ENCODE results near the gene TMEM169.
"Not testable (repeated sequence)": the region's sequence is repeated elsewhere in the genome, so short reads cannot be mapped to it uniquely, and the experiment has no call there.

Gene TMEM169

DNA sequence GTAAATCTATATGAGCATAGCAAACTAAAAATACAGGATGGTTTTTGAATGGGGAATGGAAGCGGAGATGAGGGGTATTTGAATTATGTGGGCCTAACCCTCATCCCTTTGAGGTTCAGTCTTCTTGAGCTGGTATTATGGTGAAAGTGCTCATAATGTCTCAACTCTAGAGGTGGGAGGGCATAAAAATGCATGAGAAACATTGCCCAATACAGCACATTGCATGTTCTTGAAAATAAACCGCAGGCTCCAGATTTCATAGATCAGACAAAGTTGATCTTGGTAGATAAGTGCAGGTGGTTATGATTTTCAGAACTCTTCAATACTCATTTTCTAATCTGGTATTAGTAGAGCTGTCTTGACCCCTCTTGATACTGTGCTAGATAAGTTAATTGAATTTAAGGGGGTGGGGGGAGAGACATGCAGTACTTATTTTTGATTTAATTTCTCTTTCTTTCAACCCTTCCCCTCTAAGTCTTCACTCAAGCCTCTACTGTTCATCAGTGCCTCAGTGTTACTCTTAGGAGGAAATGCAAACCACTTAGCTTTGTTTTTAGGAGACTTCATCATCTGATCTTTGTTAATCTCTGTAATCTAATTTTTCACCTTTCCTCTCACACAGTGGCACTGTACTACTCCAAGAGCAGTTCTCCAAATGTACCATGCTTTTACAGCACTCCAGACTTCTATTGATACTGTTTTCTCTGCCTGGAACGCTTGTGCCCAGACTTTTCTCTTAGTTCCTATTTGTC is 49.6 kb downstream of the TMEM169 start:
- no peak for DNase-seq (ENCODE audit: low read depth in 2 of 2)

DNA sequence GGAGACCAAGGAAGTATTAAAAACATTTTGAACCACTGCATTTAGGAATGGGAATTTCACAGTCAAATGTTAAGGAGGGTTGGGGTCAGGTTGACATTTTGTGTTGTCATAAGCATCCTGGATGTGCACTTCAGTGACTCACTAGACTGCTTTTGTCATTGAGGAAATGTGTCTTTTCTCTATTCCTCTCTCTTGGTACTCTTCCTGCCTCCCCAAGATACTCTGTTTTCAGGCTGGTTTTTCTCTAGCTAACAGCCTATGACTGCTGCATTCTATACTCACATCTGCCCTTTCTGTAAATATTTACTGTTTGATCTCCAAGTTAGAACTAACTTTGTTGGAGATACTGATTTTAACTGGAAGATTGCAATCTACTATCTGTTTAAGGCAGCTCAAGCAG is 50.9 kb downstream of the TMEM169 start:
- DNase-seq (ENCODE audit: low read depth in 2 of 2), result no peak

DNA sequence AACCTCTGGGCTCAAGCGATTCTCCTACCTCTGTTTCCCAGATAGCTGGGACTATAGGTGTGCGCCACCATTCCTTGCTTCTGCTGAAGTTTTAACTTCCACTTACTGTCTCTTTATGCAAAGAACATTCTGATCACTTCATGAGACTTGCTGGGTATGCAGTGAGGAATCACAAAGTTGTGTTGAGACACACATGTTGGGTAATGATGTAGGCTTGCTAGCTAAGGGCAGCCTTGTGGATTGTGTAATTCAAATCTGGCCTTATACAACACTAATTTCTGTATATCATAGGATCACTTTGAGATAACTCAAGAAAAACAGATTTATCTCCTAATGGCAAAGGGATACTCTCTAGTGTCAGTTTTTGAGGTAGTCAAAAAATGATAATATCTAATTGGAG is 51.7 kb downstream of the TMEM169 start:
- DNase-seq (ENCODE audit: low read depth in 2 of 2), result no peak

DNA sequence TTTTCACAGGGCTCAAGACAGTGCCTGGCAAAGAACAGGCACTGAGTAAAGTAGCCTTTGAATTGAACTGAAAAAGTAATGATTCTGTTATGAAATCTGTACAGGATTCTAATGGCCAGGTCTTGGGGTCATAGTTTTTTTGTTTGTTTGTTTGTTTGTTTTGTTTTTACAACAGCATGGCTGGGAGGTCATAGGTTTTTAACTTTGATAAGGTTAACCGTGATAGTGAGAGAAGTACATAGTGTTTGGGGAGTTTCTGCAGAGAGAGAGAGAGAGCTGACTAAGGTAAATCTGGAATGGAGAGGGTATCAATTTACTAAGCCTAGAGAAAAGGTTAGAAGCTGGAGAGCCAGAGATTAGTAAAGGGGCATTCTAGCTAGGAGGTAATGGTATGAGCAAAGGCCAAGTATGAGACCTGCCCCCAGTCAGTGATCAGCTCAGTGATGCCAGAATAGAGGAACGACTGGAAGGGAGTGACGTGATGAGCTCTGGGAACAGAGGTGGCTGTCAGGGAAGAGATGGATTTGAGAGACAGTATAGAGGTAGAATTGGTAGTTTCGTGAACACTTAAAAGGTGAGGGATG is 53.3 kb downstream of the TMEM169 start:
- DNase-seq (ENCODE audit: low read depth in 2 of 2), result no peak

DNA sequence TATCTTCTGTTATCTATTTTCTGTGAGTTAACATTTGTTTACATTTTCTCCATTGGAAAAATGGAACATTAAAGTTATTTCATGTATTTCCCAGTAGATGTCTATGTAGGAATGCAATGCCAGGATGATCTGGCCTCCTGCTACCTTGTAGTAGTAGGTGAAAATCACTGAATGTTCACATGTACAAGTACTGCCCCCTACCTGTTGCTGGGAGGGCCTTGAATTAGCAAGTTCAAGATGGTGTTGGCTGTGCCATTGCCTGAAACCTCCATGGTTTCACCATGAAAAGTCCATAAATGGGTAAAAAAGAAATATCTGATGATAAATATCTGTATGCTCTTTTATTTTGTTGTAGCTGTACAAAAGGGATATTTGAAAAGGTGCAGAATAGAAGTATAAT is 58.2 kb downstream of the TMEM169 start:
- DNase-seq (ENCODE audit: low read depth in 2 of 2), result no peak

DNA sequence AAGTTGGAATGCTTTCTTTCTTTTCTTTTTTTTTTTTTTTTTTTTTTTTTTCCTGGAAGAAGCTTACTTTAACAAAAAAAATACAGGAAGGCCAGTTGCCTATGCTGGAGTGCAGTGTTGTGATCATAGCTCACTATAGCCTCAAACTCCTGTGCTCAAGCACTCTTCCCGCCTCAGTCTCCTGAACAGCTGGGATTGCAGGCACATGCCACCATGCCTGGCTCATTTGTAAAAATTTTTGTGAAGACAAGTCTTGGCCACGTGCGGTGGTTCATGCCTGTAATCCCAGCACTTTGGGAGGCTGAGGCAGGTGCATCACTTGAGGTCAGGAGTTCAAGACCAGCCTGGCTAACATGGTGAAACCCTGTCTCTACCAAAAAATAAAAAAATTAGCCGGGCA is 59.8 kb downstream of the TMEM169 start:
- DNase-seq (ENCODE audit: low read depth in 2 of 2), result not testable (repeated sequence)

DNA sequence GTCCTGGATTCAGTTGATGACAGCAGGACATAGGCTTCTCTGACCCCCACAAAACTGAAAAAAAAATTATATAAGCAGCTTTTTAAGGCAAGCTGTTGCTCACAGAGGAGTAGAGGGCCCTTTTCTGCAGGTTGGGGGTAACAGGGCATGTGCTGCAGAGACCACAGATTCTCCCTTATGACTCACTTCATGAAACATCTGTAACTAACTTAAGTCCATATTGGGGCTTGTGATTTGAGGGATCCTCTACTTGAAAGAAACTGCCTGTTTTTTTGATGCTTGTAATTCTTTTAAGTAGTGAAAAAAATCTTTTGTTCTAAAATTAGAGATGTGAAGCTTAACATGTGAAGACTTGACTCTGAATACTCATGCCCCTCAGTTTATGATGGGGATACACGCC is 60.8 kb downstream of the TMEM169 start:
- peak in 1 of 2 donors; percentile 9 for DNase-seq (ENCODE audit: low read depth in 2 of 2)

DNA sequence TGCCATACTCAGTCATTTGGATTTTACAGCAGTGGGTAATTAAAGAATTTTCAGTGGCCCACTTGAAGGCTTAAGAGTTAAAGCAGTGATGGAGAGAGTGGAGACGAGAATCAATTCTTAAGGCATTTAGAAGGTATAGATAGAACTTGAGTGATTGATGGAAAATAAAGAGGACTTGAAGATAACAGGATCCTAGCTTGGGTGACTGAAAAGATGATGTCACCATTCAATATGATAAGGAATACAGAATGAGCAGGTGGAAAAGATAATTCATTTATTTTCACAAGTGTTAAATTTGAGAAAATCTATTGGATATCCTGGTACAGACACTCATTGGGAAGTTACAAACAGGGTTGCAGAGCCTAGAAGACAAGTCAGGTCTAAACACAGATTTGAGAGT is 62.7 kb downstream of the TMEM169 start:
- DNase-seq (ENCODE audit: low read depth in 2 of 2), result no peak

DNA sequence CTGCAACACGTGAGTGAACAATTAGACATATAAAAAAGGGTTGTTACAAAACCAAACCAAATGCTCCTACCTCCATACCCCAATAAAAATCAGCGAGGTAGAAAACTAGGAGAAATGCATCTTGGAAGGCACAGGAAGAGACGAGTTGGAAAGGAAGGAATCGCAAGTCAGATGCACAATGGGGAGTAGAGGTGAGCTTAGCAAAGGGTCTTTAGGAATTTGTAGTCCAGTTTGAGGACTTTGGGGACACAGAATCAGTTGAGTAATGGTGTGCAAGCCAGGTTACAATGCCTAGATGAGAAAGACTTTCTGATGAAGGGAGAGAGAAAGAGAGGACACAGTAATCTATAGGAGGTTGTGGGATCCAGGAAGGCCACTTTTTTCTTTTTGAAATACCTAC is 63.1 kb downstream of the TMEM169 start:
- no peak for DNase-seq (ENCODE audit: low read depth in 2 of 2)

DNA sequence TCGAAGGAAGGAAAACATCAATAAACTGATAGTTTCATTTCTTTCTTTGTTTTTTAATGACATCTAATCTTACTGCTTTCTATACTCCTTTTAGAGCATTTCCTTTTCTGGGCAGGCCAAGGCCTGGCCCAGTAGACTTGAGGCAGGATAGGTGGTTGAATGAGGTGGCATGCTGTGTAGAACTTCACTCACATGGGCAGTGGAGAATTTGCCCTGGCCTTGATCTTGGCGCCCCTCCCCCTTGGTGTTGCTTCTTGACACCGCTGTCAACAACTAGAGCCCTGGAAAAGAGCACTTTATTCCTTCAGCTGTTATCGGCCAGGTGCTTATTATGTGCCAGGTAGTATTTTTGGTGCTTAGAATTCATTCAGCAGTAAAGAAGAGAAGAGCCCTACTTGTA is 64.9 kb downstream of the TMEM169 start:
- no peak for DNase-seq (ENCODE audit: low read depth in 2 of 2)

DNA sequence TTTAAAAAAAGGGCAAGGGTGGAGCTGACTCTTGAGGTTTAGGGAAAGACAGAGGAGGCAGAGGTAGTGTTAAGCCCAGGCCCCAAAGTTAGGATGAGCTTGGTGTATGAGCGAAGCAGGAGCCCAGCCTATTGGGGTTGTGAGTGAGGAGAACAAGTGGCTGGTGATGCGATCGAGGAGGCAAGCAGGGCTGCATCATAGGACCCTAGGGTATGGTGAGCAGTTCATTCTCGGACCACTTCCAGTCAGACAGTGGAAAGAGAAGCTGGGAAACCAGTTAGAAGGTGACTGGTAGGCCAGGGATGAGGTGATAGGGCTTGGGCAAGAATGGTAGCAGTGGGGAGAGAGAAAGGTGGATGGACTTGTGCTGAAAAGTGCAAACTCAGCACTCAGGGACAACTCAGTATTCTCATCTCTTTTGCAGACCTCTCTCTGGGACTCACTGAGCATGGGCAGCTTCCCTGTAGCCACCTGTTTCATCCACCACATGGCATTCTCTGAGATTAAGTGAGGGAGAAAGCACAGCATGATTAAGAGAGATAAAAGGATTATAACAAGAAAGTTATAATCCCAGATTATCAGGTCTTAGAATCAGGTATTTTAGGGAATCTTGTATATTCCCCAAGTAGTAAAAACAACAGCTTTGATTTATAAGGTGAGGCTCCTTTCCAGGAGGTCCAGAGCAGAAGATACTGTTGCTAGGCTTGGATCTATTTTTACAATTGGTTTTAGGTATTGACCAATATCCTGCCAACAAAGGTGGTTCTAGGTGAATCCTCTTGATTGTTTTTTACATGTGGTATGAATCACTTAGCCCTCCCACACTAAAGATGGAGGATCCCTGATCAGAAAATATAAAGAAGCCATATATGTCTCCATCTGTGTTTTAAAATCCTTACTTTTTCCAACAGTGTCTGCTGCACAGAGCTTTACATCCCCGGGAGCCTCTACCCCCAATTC is 65.7 kb downstream of the TMEM169 start:
- DNase-seq (ENCODE audit: low read depth in 2 of 2), result no peak

DNA sequence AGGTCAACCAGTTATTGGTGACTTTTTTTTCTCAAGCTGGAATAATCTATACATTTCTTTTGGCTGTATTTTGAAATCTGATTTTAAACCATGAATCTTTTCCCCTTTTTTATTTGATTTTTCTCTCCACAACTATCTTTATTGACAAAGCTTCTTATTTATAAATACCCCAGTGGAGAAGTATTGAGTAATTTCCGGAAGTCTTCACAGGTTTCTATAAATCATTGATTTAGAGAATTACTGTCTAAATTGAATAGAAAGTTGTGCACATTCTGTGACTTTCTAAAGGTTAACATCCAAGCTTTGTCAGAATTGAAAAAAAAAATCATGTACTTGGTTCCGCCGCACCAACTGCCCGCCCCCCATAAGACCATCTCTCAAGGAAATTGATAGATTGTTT is 67.3 kb downstream of the TMEM169 start:
- no peak for DNase-seq (ENCODE audit: low read depth in 2 of 2)

DNA sequence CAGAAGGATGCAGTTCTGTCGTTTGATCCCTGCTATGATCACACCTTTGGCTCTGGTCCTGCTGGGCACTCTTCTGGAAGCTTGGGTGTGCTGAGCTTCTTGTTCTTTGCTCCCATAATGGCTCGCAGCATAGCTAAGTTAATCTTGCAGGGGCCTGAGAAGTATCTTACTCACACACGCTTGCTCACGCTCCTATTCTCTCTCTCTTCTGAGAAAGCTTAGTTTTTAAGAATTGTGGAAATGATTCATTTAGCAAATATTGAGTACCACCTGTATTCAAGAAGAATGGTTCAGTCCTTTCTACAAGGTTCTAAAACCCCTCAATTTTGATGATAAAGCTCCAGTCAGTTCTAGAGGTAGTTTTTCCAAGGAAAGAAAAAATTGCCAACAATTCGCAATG is 68.0 kb downstream of the TMEM169 start:
- no peak for DNase-seq (ENCODE audit: low read depth in 2 of 2)

DNA sequence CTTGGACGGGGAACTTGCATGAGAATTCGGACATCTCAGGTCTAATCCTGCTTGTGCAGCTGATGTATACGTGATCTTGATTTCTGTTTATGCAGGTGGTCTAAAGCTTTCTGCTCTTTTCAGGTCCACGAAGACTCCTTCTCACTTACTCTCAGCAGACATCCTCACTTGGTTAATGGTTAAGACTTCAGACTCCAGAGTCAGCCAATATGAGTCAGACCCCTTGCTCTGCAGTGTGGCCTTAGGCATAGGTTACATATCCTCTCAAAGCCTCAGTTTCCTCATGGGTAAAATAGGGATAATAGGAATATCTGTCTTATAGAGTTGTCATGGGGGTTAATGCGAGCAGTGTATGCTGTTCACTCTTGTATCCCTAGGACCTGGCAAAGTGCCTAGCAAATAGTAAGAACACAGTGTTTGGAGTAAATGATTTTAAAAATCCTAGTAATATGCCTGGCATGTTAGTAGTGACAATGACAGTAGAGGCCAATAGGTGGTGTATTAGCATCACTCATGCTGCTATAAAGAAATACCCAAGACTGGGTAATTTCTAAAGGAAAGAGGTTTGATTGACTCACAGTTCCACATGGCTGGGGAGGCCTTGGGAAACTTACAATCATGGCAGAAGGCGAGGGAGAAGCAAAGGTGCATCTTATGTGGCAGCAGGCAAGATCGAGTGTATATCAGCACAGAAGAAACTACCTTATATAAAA is 69.8 kb downstream of the TMEM169 start:
- no peak for DNase-seq (ENCODE audit: low read depth in 2 of 2)

Measured in stimulated activated CD8-positive, alpha-beta memory T cell treated with anti-CD3 and anti-CD28 coated beads, Interleukin-15, amount 100 ng/mL, for 4 hours (primary cell).